ENCODE results near the gene OR2S2.
"Not testable (repeated sequence)": the region's sequence is repeated elsewhere in the genome, so short reads cannot be mapped to it uniquely, and the experiment has no call there.

Gene OR2S2, protein sequence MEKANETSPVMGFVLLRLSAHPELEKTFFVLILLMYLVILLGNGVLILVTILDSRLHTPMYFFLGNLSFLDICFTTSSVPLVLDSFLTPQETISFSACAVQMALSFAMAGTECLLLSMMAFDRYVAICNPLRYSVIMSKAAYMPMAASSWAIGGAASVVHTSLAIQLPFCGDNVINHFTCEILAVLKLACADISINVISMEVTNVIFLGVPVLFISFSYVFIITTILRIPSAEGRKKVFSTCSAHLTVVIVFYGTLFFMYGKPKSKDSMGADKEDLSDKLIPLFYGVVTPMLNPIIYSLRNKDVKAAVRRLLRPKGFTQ

DNA sequence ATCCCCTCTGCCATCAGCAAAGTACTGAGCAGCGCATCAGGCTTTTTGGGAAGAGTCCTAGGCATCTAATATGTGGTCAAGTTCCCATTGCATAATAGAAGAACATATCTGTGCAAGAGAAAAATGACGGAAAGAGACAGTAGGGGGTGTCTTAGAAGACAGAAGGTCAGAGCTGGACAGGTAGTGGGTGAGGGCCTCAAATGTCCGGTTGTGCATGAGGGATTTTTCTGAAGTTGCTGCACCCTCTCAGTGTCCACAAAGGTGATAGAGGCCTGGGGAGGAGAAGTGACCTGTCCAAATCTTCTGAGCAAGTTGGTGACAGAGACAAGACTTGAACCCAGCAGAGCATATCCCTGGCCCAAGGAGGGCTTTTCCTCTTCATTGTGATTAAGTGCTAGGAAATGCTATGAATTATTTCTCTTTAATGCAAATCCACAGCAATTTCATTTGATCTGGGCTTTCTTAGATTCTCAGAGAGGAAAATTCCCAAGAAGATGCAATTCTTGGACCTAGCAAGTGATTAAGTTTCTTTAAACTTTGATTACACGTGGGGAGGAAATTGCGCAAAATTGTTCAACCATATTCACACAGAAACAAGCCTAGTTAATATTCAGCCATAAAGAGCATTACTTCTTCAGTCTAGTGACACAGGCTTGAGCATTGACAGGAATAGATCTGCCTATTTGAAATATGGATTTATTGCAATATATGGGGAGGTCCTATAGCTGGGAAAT, at the start of gene OR2S2:
OR2S2 (minus strand) TSS at position 51 of the 734 bp plus-strand sequence. CDS start 56 bp downstream, outside the sequence.
- in situ Hi-C loops (cut with MboI; ENCODE audit: low sequenced_read_pairs), result loop anchor here (5.0 kb wide), 1 partner anchor 59 kb away; no protein-coding TSS in a partner anchor
- DNase-seq (ENCODE audit: low spot score in 2 of 2), result no peak

DNA sequence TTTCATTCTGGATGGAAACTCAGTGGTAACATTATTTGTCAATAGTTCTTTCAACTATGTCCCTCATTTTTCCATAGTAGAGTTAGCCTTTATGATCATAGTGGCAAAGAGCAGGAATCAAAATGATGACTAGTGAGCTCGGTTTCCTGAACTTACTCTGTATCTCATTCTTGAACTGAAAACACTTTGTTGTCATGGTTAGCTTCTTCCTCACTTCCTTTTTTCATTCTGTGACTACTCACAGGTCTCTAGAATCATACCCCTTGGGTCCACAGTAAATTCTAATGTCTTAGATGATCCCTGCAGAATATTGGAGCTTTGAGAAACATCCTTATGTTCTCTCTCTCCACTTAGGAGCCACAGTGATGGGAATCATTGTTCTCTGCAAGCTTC, 49.4 kb upstream of the OR2S2 start:
- peaks cover 43% of the 10 kb centered on the region for H3K27me3 ChIP-seq (ENCODE audit: low read depth)
- in situ Hi-C loops (cut with MboI; ENCODE audit: low sequenced_read_pairs), result no loop called here
- no peaks in the 10 kb centered on the region; the same call in 1 of the 2 replicates for H3K4me1 ChIP-seq
- H3K36me3 ChIP-seq (replicated peaks), result no peaks in the 10 kb centered on the region
- no peaks in the 10 kb centered on the region for H3K9me3 ChIP-seq
- no peak overlapping the region for H3K4me3 ChIP-seq
- no peak for DNase-seq (ENCODE audit: low spot score in 2 of 2)

More for the DNA sequence above, at the start of gene OR2S2:
- Histone ChIP-seq H3K4me1 (peaks cover 11% of the 10 kb centered on the region), H3K4me3 (no peak within 1 kb of the TSS), H3K36me3 (replicated peaks) (no peaks in the 10 kb centered on the region), H3K27me3 (ENCODE audit: low read depth) (peaks cover 30% of the 10 kb centered on the region), H3K9me3 (no peaks in the 10 kb centered on the region)

DNA sequence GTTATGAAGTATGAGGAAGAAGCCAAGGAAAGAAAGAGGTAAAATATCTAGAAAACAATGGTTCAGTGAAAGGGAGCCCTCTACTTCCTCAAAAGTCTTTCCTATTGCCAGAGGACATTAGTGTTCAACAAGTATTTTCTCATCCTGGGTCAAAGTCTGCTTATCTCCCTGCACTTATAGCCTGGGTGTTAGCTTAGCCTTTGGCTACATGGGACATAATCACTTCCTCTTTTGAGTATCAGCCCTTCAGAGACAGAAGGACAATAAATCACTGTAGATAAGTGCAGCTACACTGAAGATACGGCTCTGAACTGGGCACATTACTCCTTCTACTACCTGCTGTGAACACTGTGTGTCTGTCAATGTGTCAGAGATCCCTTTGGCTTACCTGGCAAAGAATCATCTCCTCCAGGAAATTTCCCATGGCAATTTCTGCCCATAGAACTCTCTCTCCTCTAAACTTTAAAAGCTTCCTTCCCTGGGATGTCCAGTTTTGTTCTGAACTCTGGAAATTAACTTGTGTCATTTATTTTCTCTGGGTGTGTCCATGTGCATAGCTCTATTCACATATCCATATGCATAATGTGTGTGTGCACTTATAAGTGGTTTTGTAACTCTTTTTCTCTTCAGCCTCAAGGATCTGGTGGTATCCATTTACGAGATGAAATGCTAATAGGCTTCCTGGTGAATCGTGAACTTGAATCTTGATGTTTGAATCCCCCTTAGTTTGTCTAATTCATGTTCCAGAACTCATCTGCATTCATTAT, 48.8 kb upstream of the OR2S2 start:
- no peaks in the 10 kb centered on the region; the same call in 1 of the 2 replicates for H3K4me1 ChIP-seq
- DNase-seq (ENCODE audit: low spot score in 2 of 2), result no peak
- H3K9me3 ChIP-seq, result no peaks in the 10 kb centered on the region
- in situ Hi-C loops (cut with MboI; ENCODE audit: low sequenced_read_pairs), result no loop called here
- peaks cover 40% of the 10 kb centered on the region for H3K27me3 ChIP-seq (ENCODE audit: low read depth)
- no peak overlapping the region for H3K4me3 ChIP-seq
- no peaks in the 10 kb centered on the region for H3K36me3 ChIP-seq (replicated peaks)

DNA sequence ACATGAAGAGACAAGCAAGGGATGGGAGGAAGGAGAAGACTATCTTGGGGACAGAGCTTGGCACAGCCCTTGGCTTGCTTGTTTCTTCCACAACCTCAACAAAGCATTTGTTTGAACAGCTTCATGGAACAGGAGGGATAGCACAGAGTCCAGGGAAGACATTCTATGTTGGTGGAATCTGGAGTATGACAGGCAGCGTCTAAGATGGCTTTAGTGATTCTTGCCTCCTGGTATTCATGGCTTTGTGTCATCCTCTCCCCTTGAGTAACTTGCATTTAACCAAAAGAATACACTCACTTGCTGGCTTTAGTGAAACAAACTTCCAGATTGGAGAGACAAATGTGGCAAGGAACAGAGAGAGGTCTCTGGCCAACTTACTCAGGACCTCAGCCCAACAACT, 47.9 kb upstream of the OR2S2 start:
- H3K36me3 ChIP-seq (replicated peaks), result no peaks in the 10 kb centered on the region
- H3K27me3 ChIP-seq (ENCODE audit: low read depth), result peaks cover 33% of the 10 kb centered on the region
- no peak for DNase-seq (ENCODE audit: low spot score in 2 of 2)
- no peak overlapping the region for H3K4me3 ChIP-seq
- no peaks in the 10 kb centered on the region; the same call in 1 of the 2 replicates for H3K4me1 ChIP-seq
- H3K9me3 ChIP-seq, result no peaks in the 10 kb centered on the region
- in situ Hi-C loops (cut with MboI; ENCODE audit: low sequenced_read_pairs), result no loop called here

DNA sequence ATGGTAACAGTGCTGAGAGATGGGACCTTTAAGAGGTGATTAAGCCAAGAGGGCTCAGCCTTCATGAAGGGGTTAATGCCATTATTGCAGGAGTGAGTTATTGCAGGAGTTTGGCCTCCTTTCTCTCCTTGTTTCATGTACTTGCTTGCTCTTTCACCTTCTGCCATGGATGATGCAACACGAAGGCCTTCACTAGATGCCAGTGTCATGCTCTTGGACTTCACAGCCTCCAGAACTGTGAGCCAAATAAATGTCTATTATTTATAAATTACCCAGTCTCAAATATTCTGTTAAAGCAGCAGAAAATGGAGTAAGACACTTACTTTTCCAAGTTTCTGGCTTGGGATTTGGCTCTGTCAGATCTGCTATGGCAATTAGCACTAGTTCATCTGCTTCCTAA, 40.4 kb upstream of the OR2S2 start:
- Histone ChIP-seq H3K4me1 (no peaks in the 10 kb centered on the region), H3K4me3 (no peak overlapping the region), H3K27me3 (ENCODE audit: low read depth) (peaks cover 26% of the 10 kb centered on the region), H3K9me3 (no peaks in the 10 kb centered on the region), H3K36me3 (replicated peaks) (no peaks in the 10 kb centered on the region)
- in situ Hi-C loops (cut with MboI; ENCODE audit: low sequenced_read_pairs), result no loop called here
- no peak for DNase-seq (ENCODE audit: low spot score in 2 of 2)

DNA sequence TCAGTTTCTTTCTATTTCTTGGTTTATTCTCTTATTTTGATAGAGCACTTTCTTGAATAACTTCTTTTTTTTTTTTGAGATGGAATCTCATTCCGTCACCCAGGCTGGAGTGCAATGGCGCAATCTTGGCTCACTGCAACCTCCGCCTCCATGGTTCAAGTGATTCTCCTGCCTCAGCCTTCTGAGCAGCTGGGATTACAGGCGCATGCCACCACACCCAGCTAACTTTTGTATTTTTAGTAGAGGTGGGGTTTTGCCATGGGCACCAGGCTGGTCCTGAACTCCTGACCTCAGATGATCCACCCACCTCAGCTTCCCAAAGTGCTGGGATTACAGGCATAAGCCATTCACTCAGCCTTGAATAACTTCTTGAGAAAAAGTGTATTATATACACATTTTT, 39.1 kb upstream of the OR2S2 start:
- H3K4me1 ChIP-seq; H3K9me3 ChIP-seq; H3K4me3 ChIP-seq; H3K36me3 ChIP-seq (replicated peaks); DNase-seq (ENCODE audit: low spot score in 2 of 2); in situ Hi-C loops (cut with MboI; ENCODE audit: low sequenced_read_pairs): not testable (repeated sequence)
- H3K27me3 ChIP-seq (ENCODE audit: low read depth), result peaks cover 29% of the 10 kb centered on the region

DNA sequence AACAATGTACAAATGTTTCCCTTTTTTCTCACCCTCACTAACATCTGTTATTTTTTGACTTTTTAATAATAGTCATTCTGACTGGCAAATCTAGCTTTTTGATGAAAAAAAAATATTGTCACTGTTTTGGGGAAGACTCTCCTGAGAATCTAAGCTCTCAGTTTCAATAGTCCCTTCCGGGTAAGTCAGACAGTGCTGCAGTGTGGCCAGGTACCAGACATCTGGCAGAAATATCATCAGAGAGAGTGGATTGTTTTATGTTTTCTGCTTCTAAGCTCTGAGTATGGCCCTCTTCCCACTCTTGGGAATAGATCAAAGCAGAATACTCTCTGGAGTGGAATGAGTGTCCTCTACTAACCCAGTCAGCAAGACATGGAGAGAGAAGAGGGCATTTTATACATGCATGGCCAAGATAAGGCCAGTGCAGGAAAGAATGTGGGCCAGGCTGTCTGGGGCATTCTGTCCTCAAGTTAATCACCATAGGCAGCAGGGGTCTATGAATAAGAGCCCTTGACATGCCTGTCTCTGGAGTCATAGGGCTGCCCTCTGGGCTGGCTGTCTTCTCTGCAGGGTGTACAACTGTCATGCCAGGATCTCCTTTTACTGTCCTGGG, 38.5 kb upstream of the OR2S2 start:
- Histone ChIP-seq H3K36me3 (replicated peaks) (no peaks in the 10 kb centered on the region), H3K27me3 (ENCODE audit: low read depth) (peaks cover 29% of the 10 kb centered on the region), H3K4me1 (no peaks in the 10 kb centered on the region), H3K9me3 (no peaks in the 10 kb centered on the region), H3K4me3 (no peak overlapping the region)
- DNase-seq (ENCODE audit: low spot score in 2 of 2), result no peak
- in situ Hi-C loops (cut with MboI; ENCODE audit: low sequenced_read_pairs), result no loop called here

DNA sequence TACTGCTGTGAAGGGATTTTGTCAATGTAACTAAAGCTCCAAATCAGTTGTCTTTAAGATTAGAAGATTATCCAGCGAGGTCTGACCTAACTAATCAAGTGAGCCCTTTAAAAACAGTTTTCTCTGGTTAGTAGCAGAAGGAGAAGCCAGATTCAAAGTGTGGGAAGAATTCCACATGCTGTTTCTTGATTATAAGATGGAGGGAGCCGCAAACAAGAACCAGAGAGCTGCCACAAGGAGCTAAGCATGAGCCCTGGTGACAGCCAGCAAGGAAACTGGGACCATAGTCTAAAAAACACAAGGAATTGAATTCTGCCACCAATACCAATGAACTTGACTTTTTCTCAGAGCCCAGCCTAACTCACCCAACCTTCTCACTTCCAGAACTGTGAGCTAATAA, 37.0 kb upstream of the OR2S2 start:
- H3K27me3 ChIP-seq (ENCODE audit: low read depth), result peaks cover 31% of the 10 kb centered on the region
- no peak overlapping the region for H3K4me3 ChIP-seq
- H3K4me1 ChIP-seq, result no peaks in the 10 kb centered on the region
- in situ Hi-C loops (cut with MboI; ENCODE audit: low sequenced_read_pairs), result no loop called here
- no peaks in the 10 kb centered on the region for H3K9me3 ChIP-seq
- no peak for DNase-seq (ENCODE audit: low spot score in 2 of 2)
- no peaks in the 10 kb centered on the region for H3K36me3 ChIP-seq (replicated peaks)

DNA sequence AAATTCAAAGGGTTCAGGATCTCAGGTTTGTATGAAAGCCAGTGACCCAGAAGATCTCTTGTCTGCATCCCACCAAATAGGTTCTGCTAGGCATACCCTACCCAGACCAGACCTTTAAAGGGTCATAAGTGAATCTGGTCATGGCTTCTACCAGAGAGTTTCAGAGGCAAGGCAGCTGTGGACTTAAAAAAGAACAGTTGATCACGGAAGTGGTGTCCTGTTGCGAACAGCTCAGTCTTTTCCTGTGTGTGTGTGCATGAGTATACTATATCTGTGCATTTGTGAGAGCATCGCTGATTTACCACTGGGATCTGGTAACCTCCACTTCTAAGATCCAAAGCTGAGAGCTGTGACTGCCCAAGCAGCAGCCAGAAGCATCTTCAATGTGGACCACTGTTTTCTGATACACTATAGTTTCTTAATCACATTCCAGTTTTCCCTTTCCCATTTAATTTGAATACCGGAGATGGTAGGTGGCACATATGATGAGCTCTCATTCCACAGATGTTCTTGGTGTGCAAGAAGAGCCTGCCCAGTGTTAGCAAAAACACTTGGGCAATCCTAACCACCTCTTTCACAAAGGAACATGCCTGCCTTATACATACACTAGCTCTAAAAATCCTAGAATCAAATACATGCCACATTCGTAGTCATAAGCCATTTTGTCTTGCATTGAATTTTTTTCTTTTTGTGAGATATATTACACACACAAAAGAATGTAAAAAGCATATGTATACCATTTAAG, 36.2 kb upstream of the OR2S2 start:
- no peaks in the 10 kb centered on the region for H3K36me3 ChIP-seq (replicated peaks)
- H3K4me1 ChIP-seq, result no peaks in the 10 kb centered on the region
- H3K27me3 ChIP-seq (ENCODE audit: low read depth), result peaks cover 36% of the 10 kb centered on the region
- in situ Hi-C loops (cut with MboI; ENCODE audit: low sequenced_read_pairs), result no loop called here
- no peak overlapping the region for H3K4me3 ChIP-seq
- no peaks in the 10 kb centered on the region for H3K9me3 ChIP-seq
- DNase-seq (ENCODE audit: low spot score in 2 of 2), result no peak

DNA sequence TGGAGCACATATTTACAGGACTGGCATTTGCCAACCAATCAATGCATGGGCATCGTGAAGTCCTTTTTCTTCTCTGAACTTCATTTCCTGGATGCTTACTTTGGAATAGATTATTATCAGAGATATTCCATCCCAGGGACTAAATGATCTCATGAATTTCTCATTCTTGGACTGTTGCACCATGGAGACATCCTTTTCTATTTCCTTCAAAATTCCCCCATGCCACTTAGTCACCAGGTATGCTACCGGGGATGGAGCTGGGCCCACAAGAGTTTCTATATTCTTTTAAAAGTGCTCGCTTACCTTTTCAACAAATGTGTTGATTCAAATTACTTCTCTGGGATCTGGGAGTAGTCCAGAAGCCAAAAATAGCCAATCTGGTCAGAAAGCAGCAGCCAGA, 35.2 kb upstream of the OR2S2 start:
- peaks cover 37% of the 10 kb centered on the region for H3K27me3 ChIP-seq (ENCODE audit: low read depth)

DNA sequence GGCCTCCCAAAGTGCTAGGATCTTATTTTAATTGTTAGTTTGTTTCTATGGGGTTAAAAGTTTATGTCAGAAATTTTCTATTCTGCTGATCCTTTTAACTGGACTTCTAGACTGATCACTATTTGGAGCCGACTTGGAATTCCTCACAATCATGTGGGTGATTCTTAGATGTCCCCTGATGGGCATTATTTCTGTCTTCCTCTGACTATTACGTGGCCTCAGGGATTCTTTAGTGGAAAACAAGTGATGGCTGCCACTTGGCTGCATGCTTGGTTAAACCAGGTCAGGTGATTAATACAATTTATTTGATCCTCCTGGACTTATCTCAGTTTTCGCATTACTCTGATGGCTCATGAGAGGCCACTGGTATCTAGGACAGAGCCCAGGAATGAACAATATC, 32.2 kb upstream of the OR2S2 start:
- in situ Hi-C loops (cut with MboI; ENCODE audit: low sequenced_read_pairs), result no loop called here
- no peak for DNase-seq (ENCODE audit: low spot score in 2 of 2)
- no peaks in the 10 kb centered on the region for H3K36me3 ChIP-seq (replicated peaks)
- no peaks in the 10 kb centered on the region for H3K4me1 ChIP-seq
- H3K9me3 ChIP-seq, result no peaks in the 10 kb centered on the region
- H3K27me3 ChIP-seq (ENCODE audit: low read depth), result peaks cover 36% of the 10 kb centered on the region
- H3K4me3 ChIP-seq, result no peak overlapping the region

More for the DNA sequence above, 35.2 kb upstream of the OR2S2 start:
- H3K4me3 ChIP-seq; DNase-seq (ENCODE audit: low spot score in 2 of 2); H3K9me3 ChIP-seq; H3K36me3 ChIP-seq (replicated peaks); H3K4me1 ChIP-seq; in situ Hi-C loops (cut with MboI; ENCODE audit: low sequenced_read_pairs): not testable (repeated sequence)

DNA sequence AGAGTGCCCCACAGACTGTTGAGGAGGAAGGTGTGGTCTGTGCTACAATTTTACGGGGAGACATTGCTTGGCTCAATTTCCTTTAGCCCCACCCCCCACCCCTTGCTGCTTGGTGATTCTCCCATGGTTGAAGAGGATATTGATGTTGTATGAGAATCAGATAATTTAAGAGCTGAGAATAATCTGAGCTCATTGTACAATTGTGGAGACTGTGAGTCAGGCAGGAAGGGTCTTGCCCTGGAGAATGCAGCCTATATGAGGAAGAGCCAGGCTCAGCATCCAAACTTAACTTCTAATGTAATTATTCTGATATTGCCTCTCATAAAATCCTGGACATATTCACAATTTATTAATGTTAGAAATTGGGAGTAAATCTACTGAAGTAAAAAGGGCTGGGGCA, 26.1 kb upstream of the OR2S2 start:
- DNase-seq (ENCODE audit: low spot score in 2 of 2), result no peak
- no peaks in the 10 kb centered on the region for H3K36me3 ChIP-seq (replicated peaks)
- in situ Hi-C loops (cut with MboI; ENCODE audit: low sequenced_read_pairs), result no loop called here
- peaks cover 38% of the 10 kb centered on the region for H3K27me3 ChIP-seq (ENCODE audit: low read depth)
- H3K9me3 ChIP-seq, result no peaks in the 10 kb centered on the region
- no peaks in the 10 kb centered on the region for H3K4me1 ChIP-seq
- no peak overlapping the region for H3K4me3 ChIP-seq

DNA sequence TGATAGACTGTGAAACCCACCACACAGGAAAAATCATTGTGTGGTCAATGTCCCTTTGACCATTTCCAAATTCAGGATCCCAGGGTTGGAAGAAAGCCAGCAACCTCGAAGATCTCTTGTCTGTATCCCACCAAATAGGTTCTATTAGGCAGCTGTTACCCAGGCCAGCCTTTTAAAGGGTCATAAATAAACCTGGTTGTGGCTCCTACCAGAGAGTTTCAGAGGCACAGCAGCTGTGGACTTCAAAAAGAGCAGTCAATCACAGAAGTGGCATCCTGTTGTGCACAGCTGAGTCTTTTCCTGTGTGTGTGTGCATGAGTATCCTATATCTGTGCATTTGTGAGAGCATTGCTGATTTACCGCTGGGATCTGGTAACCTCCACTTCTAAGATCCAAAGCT, 23.7 kb upstream of the OR2S2 start:
- in situ Hi-C loops (cut with MboI; ENCODE audit: low sequenced_read_pairs), result no loop called here

More for the DNA sequence above, 23.7 kb upstream of the OR2S2 start:
- Histone ChIP-seq H3K36me3 (replicated peaks) (no peaks in the 10 kb centered on the region), H3K4me3 (no peak overlapping the region), H3K4me1 (no peaks in the 10 kb centered on the region), H3K27me3 (ENCODE audit: low read depth) (peaks cover 36% of the 10 kb centered on the region), H3K9me3 (no peaks in the 10 kb centered on the region)
- DNase-seq (ENCODE audit: low spot score in 2 of 2), result no peak

Data from HAP-1 (cell line).